GM18870 (cell line): Measurements from ENCODE around the gene CYRIA.
A peak's percentile ranks its signal among the peaks of the same experiment; 100 is the strongest.

Experiments
- ATAC-seq: cut with Tn5 transposase; IDR thresholded peaks from one replicate; pipeline ENCODE4 v1.9.1; 2021; ENCODE audit warnings: moderate library complexity; ENCODE audit not compliant: unreplicated experiment

Gene CYRIA

GRCh38 chr2:16633621-16634430 is 31.8 kb downstream of the CYRIA start:
- ATAC-seq = no peak

- ATAC-seq = no peak
Measured at GRCh38 chr2:16632598-16632997, 33.0 kb downstream of the CYRIA start.

- no peak for ATAC-seq
Measured at GRCh38 chr2:16630463-16630862, 35.2 kb downstream of the CYRIA start.

GRCh38 chr2:16629770-16630169 is 35.9 kb downstream of the CYRIA start:
- no peak for ATAC-seq

GRCh38 chr2:16629044-16629443 is 36.6 kb downstream of the CYRIA start:
- no peak for ATAC-seq

GRCh38 chr2:16628314-16628713 is 37.3 kb downstream of the CYRIA start:
- ATAC-seq = no peak

- ATAC-seq = no peak
Measured at GRCh38 chr2:16626997-16627605, 38.5 kb downstream of the CYRIA start.

- no peak for ATAC-seq
Measured at GRCh38 chr2:16626497-16626896, 39.1 kb downstream of the CYRIA start.

GRCh38 chr2:16625759-16626158 is 39.9 kb downstream of the CYRIA start:
- ATAC-seq = peak; percentile 82

- no peak for ATAC-seq
Measured at GRCh38 chr2:16625201-16625729, 40.4 kb downstream of the CYRIA start.

GRCh38 chr2:16624436-16624780 is 41.2 kb downstream of the CYRIA start:
- ATAC-seq = no peak

GRCh38 chr2:16623564-16624435 is 41.8 kb downstream of the CYRIA start:
- ATAC-seq = no peak

GRCh38 chr2:16623031-16623430 is 42.6 kb downstream of the CYRIA start:
- ATAC-seq = no peak

GRCh38 chr2:16622399-16622968 is 43.1 kb downstream of the CYRIA start:
- no peak for ATAC-seq

GRCh38 chr2:16621316-16621715 is 44.3 kb downstream of the CYRIA start:
- ATAC-seq = no peak

- ATAC-seq = no peak
Measured at GRCh38 chr2:16620590-16620989, 45.0 kb downstream of the CYRIA start.

- no peak for ATAC-seq
Measured at GRCh38 chr2:16619576-16620245, 45.9 kb downstream of the CYRIA start.

- no peak for ATAC-seq
Measured at GRCh38 chr2:16617282-16618266, 48.1 kb downstream of the CYRIA start.
